Loucy (cell line): Measurements from ENCODE around the gene SYNE1.

Experiments used
- H2AFZ ChIP-seq: fragments of 200-600 bp; sonication (generic); 2 replicates; pipeline ENCODE4 v1.6.0; 2016; ENCODE audit warnings: antibody characterized with exemption, mild to moderate bottlenecking, low read length, moderate library complexity
- H3F3A ChIP-seq: fragments of 200-600 bp; 2 replicates; pipeline ENCODE4 v1.6.0; 2016; ENCODE audit warnings: antibody characterized with exemption, low read depth, mild to moderate bottlenecking
- H3K27me3 ChIP-seq: fragments of 200-600 bp; sonication (generic); 2 replicates; pipeline ENCODE4 v1.6.1; 2014; ENCODE audit warnings: low read length, mild to moderate bottlenecking; ENCODE audit not compliant: insufficient read depth, poor library complexity, severe bottlenecking
- H3K36me3 ChIP-seq: fragments of 200-600 bp; sonication (generic); 2 replicates; pipeline ENCODE4 v1.6.1; 2016; ENCODE audit warnings: low read length; ENCODE audit not compliant: insufficient read depth
- H3K4me1 ChIP-seq: fragments of 200-600 bp; sonication (generic); 2 replicates; pipeline ENCODE4 v1.5.1; 2014; ENCODE audit warnings: low read length, mild to moderate bottlenecking; ENCODE audit not compliant: insufficient read depth, poor library complexity, severe bottlenecking
- H3K4me2 ChIP-seq: fragments of 200-600 bp; sonication (generic); 2 replicates; pipeline ENCODE4 v1.6.0; 2014; ENCODE audit warnings: antibody characterized with exemption, low read length, low read depth, mild to moderate bottlenecking; ENCODE audit not compliant: poor library complexity, severe bottlenecking
- H3K4me3 ChIP-seq: fragments of 200-600 bp; sonication (generic); 2 replicates; pipeline ENCODE4 v1.5.1; 2014; ENCODE audit warnings: low read length, mild to moderate bottlenecking, mixed read lengths; ENCODE audit not compliant: poor library complexity, severe bottlenecking
- H3K79me2 ChIP-seq: fragments of 200-600 bp; sonication (generic); 2 replicates; pipeline ENCODE4 v1.6.1; 2014; ENCODE audit warnings: low read length; ENCODE audit not compliant: insufficient read depth
- H3K9ac ChIP-seq: fragments of 200-600 bp; sonication (generic); 2 replicates; pipeline ENCODE4 v1.6.0; 2014; ENCODE audit warnings: mild to moderate bottlenecking, low read depth, low read length, moderate library complexity; ENCODE audit not compliant: poor library complexity, severe bottlenecking
- H3K9me2 ChIP-seq: fragments of 200-600 bp; sonication (generic); replicated peaks from 2 replicates; pipeline ENCODE4 v1.6.1; 2016; ENCODE audit warnings: low read depth, low read length, mixed read lengths
- H3K9me3 ChIP-seq: fragments of 200-600 bp; sonication (generic); 2 replicates; pipeline ENCODE4 v1.6.1; 2014; ENCODE audit warnings: mild to moderate bottlenecking, antibody characterized with exemption, low read length, low read depth; ENCODE audit not compliant: insufficient read depth
- H4K20me1 ChIP-seq: fragments of 200-600 bp; sonication (generic); 2 replicates; pipeline ENCODE4 v1.6.0; 2014; ENCODE audit warnings: antibody characterized with exemption, low read length, mild to moderate bottlenecking; ENCODE audit not compliant: insufficient read depth, poor library complexity, severe bottlenecking
- CTCF ChIP-seq: fragments of 200-600 bp; sonication (generic); conservative IDR thresholded peaks from 2 replicates; pipeline ENCODE4 v1.5.1; 2014; ENCODE audit warnings: mild to moderate bottlenecking, antibody characterized with exemption, low read length
- EZH2phosphoT487 ChIP-seq: fragments of 200-600 bp; IDR thresholded peaks from 2 replicates; pipeline ENCODE4 v1.6.1; 2018; ENCODE audit warnings: antibody characterized with exemption, mild to moderate bottlenecking, moderate library complexity, borderline replicate concordance

The SYNE1 gene

GRCh38 chr6:152167641-152168603, 469.2 kb downstream of the SYNE1 start:
- H3F3A ChIP-seq: no peaks in the 10 kb centered on the region
- H3K36me3 ChIP-seq: peaks cover 16% of the 10 kb centered on the region; the same call in 1 of the 2 replicates
- no peaks in the 10 kb centered on the region for H3K79me2 ChIP-seq
- H3K9ac ChIP-seq: no peak overlapping the region
- no peaks in the 10 kb centered on the region for H3K9me2 ChIP-seq
- H3K4me2 ChIP-seq: no peak overlapping the region
- H3K27me3 ChIP-seq: no peaks in the 10 kb centered on the region
- H3K4me1 ChIP-seq: no peaks in the 10 kb centered on the region
- no peak overlapping the region for H2AFZ ChIP-seq
- H3K4me3 ChIP-seq: no peak overlapping the region
- no peaks in the 10 kb centered on the region for H4K20me1 ChIP-seq
- TF ChIP-seq CTCF (no peak), EZH2phosphoT487 (no peak)
- no peaks in the 10 kb centered on the region for H3K9me3 ChIP-seq

DNA sequence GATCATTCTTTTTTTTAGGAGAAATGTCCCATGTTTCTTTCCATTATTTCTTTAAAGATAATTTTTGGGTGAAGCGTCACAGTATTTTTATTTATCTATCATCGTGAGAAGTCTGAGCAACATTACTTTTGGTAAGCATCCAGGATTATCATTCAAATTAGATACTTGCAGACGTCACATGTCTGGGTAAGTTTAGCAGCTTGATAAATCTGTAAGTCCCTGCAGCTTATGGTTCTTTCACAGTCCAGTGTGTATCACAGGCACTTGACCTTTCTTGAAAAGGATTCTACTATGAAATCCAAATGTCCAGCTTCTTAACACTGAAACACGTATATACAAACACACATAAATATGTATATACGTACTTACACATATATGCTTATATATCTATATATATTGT, 470.3 kb downstream of the SYNE1 start:
- no peaks in the 10 kb centered on the region for H3K9me2 ChIP-seq
- no peak overlapping the region for H3K4me2 ChIP-seq
- no peaks in the 10 kb centered on the region for H4K20me1 ChIP-seq
- H3K79me2 ChIP-seq: no peaks in the 10 kb centered on the region
- H3K36me3 ChIP-seq: peaks cover 16% of the 10 kb centered on the region; the same call in 1 of the 2 replicates
- H3K4me3 ChIP-seq: no peak overlapping the region
- no peaks in the 10 kb centered on the region for H3K27me3 ChIP-seq
- no peaks in the 10 kb centered on the region for H3F3A ChIP-seq
- no peaks in the 10 kb centered on the region for H3K4me1 ChIP-seq
- no peak for TF ChIP-seq CTCF
- no peak for TF ChIP-seq EZH2phosphoT487
- H3K9me3 ChIP-seq: no peaks in the 10 kb centered on the region
- no peak overlapping the region for H2AFZ ChIP-seq
- no peak overlapping the region for H3K9ac ChIP-seq

GRCh38 chr6:152166497-152166896, 470.7 kb downstream of the SYNE1 start:
- H4K20me1 ChIP-seq: no peaks in the 10 kb centered on the region
- H3K79me2 ChIP-seq: no peaks in the 10 kb centered on the region
- H3K4me2 ChIP-seq: no peak overlapping the region
- H3K9me2 ChIP-seq: no peaks in the 10 kb centered on the region
- H3F3A ChIP-seq: no peaks in the 10 kb centered on the region
- peaks cover 16% of the 10 kb centered on the region; the same call in 1 of the 2 replicates for H3K36me3 ChIP-seq
- no peaks in the 10 kb centered on the region for H3K9me3 ChIP-seq
- no peak overlapping the region for H3K9ac ChIP-seq
- no peak overlapping the region for H3K4me3 ChIP-seq
- H3K27me3 ChIP-seq: no peaks in the 10 kb centered on the region
- H3K4me1 ChIP-seq: no peaks in the 10 kb centered on the region
- no peak overlapping the region for H2AFZ ChIP-seq
- no peak for TF ChIP-seq CTCF
- no peak for TF ChIP-seq EZH2phosphoT487
